Adrenal gland (tissue), 5 donors: ENCODE data around the gene SLC6A3.

Experiments
- CTCF ChIP-seq, 6 experiments: fragments of 450-650 bp in 4 of 6; fragments of 200-600 bp in 2 of 6; sonication (generic) in 1 of 6; IDR thresholded peaks; 1 replicate in 5 of 6; 2 replicates in 1 of 6; pipeline versions ENCODE4 v1.5.1 to v1.8.0; 2016 to 2021; ENCODE audit warnings: antibody characterized with exemption in 6 of 6, mild to moderate bottlenecking in 2 of 6, moderate library complexity in 1 of 6
- POLR2A ChIP-seq, 2 donors: fragments of 450-650 bp; IDR thresholded peaks; one replicate each; pipeline ENCODE4 v1.6.1; 2017; ENCODE audit warnings: antibody characterized with exemption in 2 of 2, mild to moderate bottlenecking in 2 of 2, moderate library complexity in 1 of 2
- donor health status: DM: no; HTN: no; CAD: no.

GRCh38 chr5:1460054-1460682 is 14.9 kb upstream of the SLC6A3 start:
- no peak for TF ChIP-seq CTCF (IDR thresholded peaks at IDR 0.05)
- no peak for TF ChIP-seq POLR2A (IDR thresholded peaks at IDR 0.05)
